ENCODE results near the gene EIF2S3. TPM values are rescaled to one million over a fixed set of nuclear protein-coding genes. Genes with fewer than 3 reads are reported as not detected.
"Not testable (repeated sequence)": the region's sequence is repeated elsewhere in the genome, so short reads cannot be mapped to it uniquely, and the experiment has no call there.

The EIF2S3 gene
- total and polyA plus RNA-seq, 2 of the 8 experiments (the other 6 are each of a cell fraction or from before 2014, with no cell fraction given) = 65.5 to 259 TPM

- H3K56ac ChIP-seq (replicated peaks; ENCODE audit: insufficient read length, low read depth, low read length); DNase-seq (ENCODE audit: low read depth in 1 of 2, low spot score in 2 of 2); H4K20me1 ChIP-seq (replicated peaks in 1 of 2; ENCODE audit: control insufficient read depth in 1 of 2, insufficient read depth in 2 of 2, low read length in 2 of 2); H4K5ac ChIP-seq (ENCODE audit: insufficient read length, low read depth, low read length); H2BK12ac ChIP-seq (ENCODE audit: low read depth, low read length); H3K4me1 ChIP-seq (replicated peaks in 1 of 4; ENCODE audit: control insufficient read depth in 3 of 4, insufficient read depth in 4 of 4, low read length in 3 of 4); H2BK15ac ChIP-seq (ENCODE audit: low read length); H4K91ac ChIP-seq (replicated peaks; ENCODE audit: insufficient read length, low read length); H2BK5ac ChIP-seq (ENCODE audit: low read depth, low read length); H3K27me3 ChIP-seq (replicated peaks in 1 of 4; ENCODE audit: control insufficient read depth in 3 of 4, extremely low read depth in 1 of 4, insufficient read depth in 3 of 4, low read length in 3 of 4); H2AK5ac ChIP-seq (ENCODE audit: low read depth, low read length); H2BK20ac ChIP-seq (ENCODE audit: low read length); H3K18ac ChIP-seq (ENCODE audit: extremely low read depth, low read length); H3K9me3 ChIP-seq (ENCODE audit: insufficient read depth in 2 of 2, low read depth in 1 of 2, low read length in 1 of 2); H3K23ac ChIP-seq (ENCODE audit: insufficient read length); H3K79me1 ChIP-seq (ENCODE audit: low read depth, low read length); H3K9ac ChIP-seq (replicated peaks in 1 of 4; ENCODE audit: extremely low read depth in 1 of 4, low read depth in 3 of 4, low read length in 3 of 4); H2BK120ac ChIP-seq (replicated peaks; ENCODE audit: low read depth, low read length); H4K8ac ChIP-seq (ENCODE audit: extremely low read depth, insufficient read depth, low read length); POLR2A ChIA-PET (ENCODE audit: partially characterized antibody); H3K14ac ChIP-seq (ENCODE audit: insufficient read length); H2AFZ ChIP-seq (ENCODE audit: low read length); H3K79me2 ChIP-seq (ENCODE audit: control insufficient read depth in 1 of 2, insufficient read depth in 2 of 2, low read length in 2 of 2); H3K23me2 ChIP-seq (ENCODE audit: low read depth, low read length); H3K4me3 ChIP-seq (ENCODE audit: extremely low read depth in 1 of 4, insufficient read depth in 2 of 4, low read depth in 3 of 4, low read length in 4 of 4); H3K27ac ChIP-seq (ENCODE audit: low read depth, low read length); H3K36me3 ChIP-seq (ENCODE audit: control insufficient read depth in 2 of 4, insufficient read depth in 4 of 4, low read length in 3 of 4); H3K4ac ChIP-seq (replicated peaks; ENCODE audit: insufficient read length, low read depth, low read length); H3K4me2 ChIP-seq (ENCODE audit: insufficient read depth in 1 of 2, low read depth in 2 of 2, low read length in 2 of 2); CTCF ChIA-PET (ENCODE audit: partially characterized antibody); FAIRE-seq: not testable (repeated sequence)
Measured at GRCh38 chrX:24046060-24046459, 8.7 kb upstream of the EIF2S3 start.

DNA sequence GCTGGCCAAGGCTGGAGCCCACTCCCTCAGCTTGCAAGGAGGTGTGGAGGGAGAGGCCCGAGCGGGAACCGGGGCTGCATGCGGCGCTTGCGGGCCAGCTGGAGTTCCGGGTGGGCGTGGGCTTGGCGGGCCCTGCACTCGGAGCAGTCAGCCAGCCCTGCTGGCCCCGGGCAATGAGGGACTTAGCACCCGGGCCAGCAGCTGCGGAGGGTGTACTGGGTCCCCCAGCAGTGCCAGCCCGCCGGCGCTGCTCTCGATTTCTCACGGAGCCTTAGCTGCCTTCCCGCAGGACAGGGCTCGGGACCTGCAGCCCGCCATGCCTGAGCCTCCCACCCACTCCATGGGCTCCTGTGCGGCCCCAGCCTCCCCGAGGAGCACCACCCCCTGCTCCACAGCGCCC lies 5.1 kb upstream of the EIF2S3 start:
- WGBS, 2 experiments (ENCODE audit: extremely low coverage in 1 of 2, insufficient coverage in 1 of 2, insufficient read length in 1 of 2, insufficient replicate concordance in 2 of 2, low coverage in 1 of 2, low lambda C conversion rate in 2 of 2, missing lambda C conversion rate in 1 of 2) = no CpG with 5 or more reads among the region's 24 CpGs
- not testable (repeated sequence) for H3K27ac ChIP-seq (ENCODE audit: low read depth, low read length); H3K79me2 ChIP-seq (ENCODE audit: control insufficient read depth in 1 of 2, insufficient read depth in 2 of 2, low read length in 2 of 2); H4K20me1 ChIP-seq (replicated peaks in 1 of 2; ENCODE audit: control insufficient read depth in 1 of 2, insufficient read depth in 2 of 2, low read length in 2 of 2); H3K79me1 ChIP-seq (ENCODE audit: low read depth, low read length); H2BK20ac ChIP-seq (ENCODE audit: low read length); H2BK5ac ChIP-seq (ENCODE audit: low read depth, low read length); H4K91ac ChIP-seq (replicated peaks; ENCODE audit: insufficient read length, low read length); FAIRE-seq; H2AK5ac ChIP-seq (ENCODE audit: low read depth, low read length); H3K9ac ChIP-seq (replicated peaks in 1 of 4; ENCODE audit: extremely low read depth in 1 of 4, low read depth in 3 of 4, low read length in 3 of 4); H4K5ac ChIP-seq (ENCODE audit: insufficient read length, low read depth, low read length); H3K27me3 ChIP-seq (replicated peaks in 1 of 4; ENCODE audit: control insufficient read depth in 3 of 4, extremely low read depth in 1 of 4, insufficient read depth in 3 of 4, low read length in 3 of 4); H3K56ac ChIP-seq (replicated peaks; ENCODE audit: insufficient read length, low read depth, low read length); H3K4me1 ChIP-seq (replicated peaks in 1 of 4; ENCODE audit: control insufficient read depth in 3 of 4, insufficient read depth in 4 of 4, low read length in 3 of 4); H2BK120ac ChIP-seq (replicated peaks; ENCODE audit: low read depth, low read length); DNase-seq (ENCODE audit: low read depth in 1 of 2, low spot score in 2 of 2); H4K8ac ChIP-seq (ENCODE audit: extremely low read depth, insufficient read depth, low read length); H3K23me2 ChIP-seq (ENCODE audit: low read depth, low read length); H2BK15ac ChIP-seq (ENCODE audit: low read length); H2BK12ac ChIP-seq (ENCODE audit: low read depth, low read length); H3K18ac ChIP-seq (ENCODE audit: extremely low read depth, low read length); H3K14ac ChIP-seq (ENCODE audit: insufficient read length); H3K23ac ChIP-seq (ENCODE audit: insufficient read length); H2AFZ ChIP-seq (ENCODE audit: low read length); H3K36me3 ChIP-seq (ENCODE audit: control insufficient read depth in 2 of 4, insufficient read depth in 4 of 4, low read length in 3 of 4); H3K4me2 ChIP-seq (ENCODE audit: insufficient read depth in 1 of 2, low read depth in 2 of 2, low read length in 2 of 2); H3K4me3 ChIP-seq (ENCODE audit: extremely low read depth in 1 of 4, insufficient read depth in 2 of 4, low read depth in 3 of 4, low read length in 4 of 4); H3K9me3 ChIP-seq (ENCODE audit: insufficient read depth in 2 of 2, low read depth in 1 of 2, low read length in 1 of 2); H3K4ac ChIP-seq (replicated peaks; ENCODE audit: insufficient read length, low read depth, low read length)
- POLR2A ChIA-PET (ENCODE audit: partially characterized antibody) = interaction anchor here (1.0 to 1.8 kb wide), 2 partner anchors 24 to 130 kb away, joined by 3 to 5 read pairs; no protein-coding TSS in a partner anchor
- CTCF ChIA-PET (ENCODE audit: partially characterized antibody) = interaction anchor here (0.7 kb wide), 1 partner anchor 8 kb away, joined by 3 read pairs; no protein-coding TSS in a partner anchor

Measured in H1 (cell line).